H1 (cell line): ENCODE data around the gene BCAR1. TPM values are rescaled to one million over a fixed set of nuclear protein-coding genes. Genes with fewer than 3 reads are reported as not detected.
A peak's percentile ranks its signal among the peaks of the same experiment; 100 is the strongest.

Experiments used
- CTCF ChIA-PET: fragments of 300-600 bp; sonication (Branson Sonifier 250); formaldehyde crosslinking; loops from one replicate; lab custom pipeline; 2021; ENCODE audit not compliant: partially characterized antibody; lab: Charles Lee
- POLR2A ChIA-PET: fragments of 300-600 bp; sonication (Branson Sonifier 250); formaldehyde crosslinking; loops from one replicate; lab custom pipeline; 2021; ENCODE audit warnings: inconsistent platforms; ENCODE audit not compliant: partially characterized antibody; lab: Charles Lee
- DNase-seq, 2 experiments: peaks; one replicate each; pipeline versions ENCODE4 v3.0.0 to v3.0.0-alpha.2; 2010 to 2022; ENCODE audit warnings: low spot score in 2 of 2, low read depth in 1 of 2, mixed read lengths in 1 of 2
- FAIRE-seq: peaks from 2 replicates; lab custom pipeline; 2011; peaks lifted over from hg19 to GRCh38; lab: Jason Lieb, UNC
- H2AFZ ChIP-seq: 2 replicates; pipeline ENCODE4 v1.8.1; 2012; ENCODE audit warnings: low read length, inconsistent platforms
- H2AK5ac ChIP-seq: 2 replicates; pipeline ENCODE4 v1.6.1; 2013; ENCODE audit warnings: low read depth, low read length
- H2BK120ac ChIP-seq: replicated peaks from 2 replicates; pipeline ENCODE3; 2013; ENCODE audit warnings: low read depth, low read length, inconsistent platforms
- H2BK12ac ChIP-seq: 2 replicates; pipeline ENCODE4 v1.6.1; 2013; ENCODE audit warnings: low read depth, low read length
- H2BK15ac ChIP-seq: 2 replicates; pipeline ENCODE4 v1.6.1; 2013; ENCODE audit warnings: low read length
- H2BK20ac ChIP-seq: 2 replicates; pipeline ENCODE4 v1.6.1; 2013; ENCODE audit warnings: low read length
- H2BK5ac ChIP-seq: 2 replicates; pipeline ENCODE4 v1.6.1; 2013; ENCODE audit warnings: low read depth, low read length
- H3K14ac ChIP-seq: 2 replicates; pipeline ENCODE4 v1.6.1; 2013; ENCODE audit warnings: inconsistent platforms; ENCODE audit not compliant: insufficient read length
- H3K18ac ChIP-seq: 2 replicates; pipeline ENCODE4 v1.6.1; 2013; ENCODE audit warnings: low read length; ENCODE audit errors: extremely low read depth
- H3K23ac ChIP-seq: 2 replicates; pipeline ENCODE4 v1.6.1; 2013; ENCODE audit warnings: inconsistent platforms; ENCODE audit not compliant: insufficient read length
- H3K23me2 ChIP-seq: 2 replicates; pipeline ENCODE4 v1.6.1; 2013; ENCODE audit warnings: low read depth, low read length
- H3K27ac ChIP-seq: 2 replicates; pipeline ENCODE4 v1.6.1; 2011; ENCODE audit warnings: low read depth, low read length, inconsistent platforms
- H3K27me3 ChIP-seq, 4 experiments: replicated peaks in 1 of 4; 1 replicate in 1 of 4; 2 replicates in 3 of 4; pipeline versions ENCODE4 v1.6.1 to v1.8.1; 2011 to 2013; ENCODE audit warnings: low read length in 3 of 4, mild to moderate bottlenecking in 3 of 4, inconsistent platforms in 2 of 4, mixed read lengths in 2 of 4, moderate library complexity in 1 of 4; ENCODE audit not compliant: control insufficient read depth in 3 of 4, insufficient read depth in 3 of 4; ENCODE audit errors: extremely low read depth in 1 of 4
- H3K36me3 ChIP-seq, 4 experiments: 2 replicates each; pipeline versions ENCODE4 v1.6.1 to v1.8.1; 2011 to 2013; ENCODE audit warnings: mild to moderate bottlenecking in 4 of 4, low read length in 3 of 4, moderate library complexity in 2 of 4, control low read depth in 1 of 4, inconsistent platforms in 1 of 4; ENCODE audit not compliant: insufficient read depth in 4 of 4, control insufficient read depth in 2 of 4
- H3K4ac ChIP-seq: replicated peaks from 2 replicates; pipeline ENCODE3; 2013; ENCODE audit warnings: low read length, low read depth, mixed read lengths, inconsistent platforms; ENCODE audit not compliant: insufficient read length
- H3K4me1 ChIP-seq, 4 experiments: replicated peaks in 1 of 4; 1 replicate in 1 of 4; 2 replicates in 3 of 4; pipeline versions ENCODE4 v1.6.1 to v1.8.1; 2011 to 2013; ENCODE audit warnings: low read length in 3 of 4, inconsistent platforms in 2 of 4, mixed read lengths in 1 of 4; ENCODE audit not compliant: insufficient read depth in 4 of 4, control insufficient read depth in 3 of 4
- H3K4me2 ChIP-seq, 2 experiments: 2 replicates each; pipeline versions ENCODE4 v1.6.1 to v1.8.1; 2011 to 2013; ENCODE audit warnings: low read depth in 2 of 2, low read length in 2 of 2, control low read depth in 1 of 2, inconsistent platforms in 1 of 2, mild to moderate bottlenecking in 1 of 2; ENCODE audit not compliant: insufficient read depth in 1 of 2
- H3K4me3 ChIP-seq, 4 experiments: fragments of 200-600, 300-600 bp in 1 of 4; sonication (generic), shearing (Covaris generic), sonication (Bioruptor Twin) in 1 of 4; 2 replicates each; pipeline versions ENCODE4 v1.5.1 to v1.8.1; 2011 to 2016; ENCODE audit warnings: low read length in 4 of 4, low read depth in 3 of 4, control low read depth in 2 of 4, inconsistent platforms in 2 of 4, mild to moderate bottlenecking in 2 of 4, mixed read lengths in 1 of 4, moderate library complexity in 1 of 4; ENCODE audit not compliant: insufficient read depth in 2 of 4; ENCODE audit errors: extremely low read depth in 1 of 4
- H3K56ac ChIP-seq: replicated peaks from 2 replicates; pipeline ENCODE3; 2013; ENCODE audit warnings: low read depth, mild to moderate bottlenecking, mixed read lengths, low read length, inconsistent platforms; ENCODE audit not compliant: insufficient read length
- H3K79me1 ChIP-seq: 2 replicates; pipeline ENCODE4 v1.6.1; 2013; ENCODE audit warnings: low read depth, low read length, control low read depth
- H3K79me2 ChIP-seq, 2 experiments: 2 replicates each; pipeline versions ENCODE4 v1.6.1 to v1.8.1; 2012 to 2013; ENCODE audit warnings: low read length in 2 of 2, mild to moderate bottlenecking in 2 of 2, inconsistent platforms in 1 of 2; ENCODE audit not compliant: insufficient read depth in 2 of 2, control insufficient read depth in 1 of 2
- H3K9ac ChIP-seq, 4 experiments: replicated peaks in 1 of 4; 1 replicate in 1 of 4; 2 replicates in 3 of 4; pipeline versions ENCODE4 v1.6.1 to v1.8.1; 2011 to 2013; ENCODE audit warnings: low read depth in 3 of 4, low read length in 3 of 4, control low read depth in 2 of 4, mild to moderate bottlenecking in 2 of 4, moderate library complexity in 2 of 4, inconsistent platforms in 1 of 4; ENCODE audit errors: extremely low read depth in 1 of 4
- H3K9me3 ChIP-seq, 2 experiments: 2 replicates each; pipeline versions ENCODE4 v1.6.1 to v1.8.1; 2012 to 2013; ENCODE audit warnings: mild to moderate bottlenecking in 2 of 2, moderate library complexity in 2 of 2, control low read depth in 1 of 2, inconsistent platforms in 1 of 2, low read depth in 1 of 2, low read length in 1 of 2, mixed read lengths in 1 of 2; ENCODE audit not compliant: insufficient read depth in 2 of 2
- H4K20me1 ChIP-seq, 2 experiments: replicated peaks in 1 of 2; 2 replicates each; pipeline versions ENCODE3 to v1.8.1; 2011 to 2013; ENCODE audit warnings: inconsistent platforms in 2 of 2, low read length in 2 of 2, mild to moderate bottlenecking in 1 of 2; ENCODE audit not compliant: insufficient read depth in 2 of 2, control insufficient read depth in 1 of 2
- H4K5ac ChIP-seq: 2 replicates; pipeline ENCODE4 v1.6.1; 2013; ENCODE audit warnings: low read length, low read depth, mixed read lengths, inconsistent platforms; ENCODE audit not compliant: insufficient read length
- H4K8ac ChIP-seq: 2 replicates; pipeline ENCODE4 v1.8.0; 2013; ENCODE audit warnings: mild to moderate bottlenecking, moderate library complexity, low read length, inconsistent platforms; ENCODE audit not compliant: insufficient read depth; ENCODE audit errors: extremely low read depth
- H4K91ac ChIP-seq: replicated peaks from 2 replicates; pipeline ENCODE3; 2013; ENCODE audit warnings: low read length, mixed read lengths, inconsistent platforms; ENCODE audit not compliant: insufficient read length
- BACH1 ChIP-seq: IDR thresholded peaks from 2 replicates; pipeline ENCODE4 v1.6.1; 2012; ENCODE audit warnings: low read length, improper control_type of control experiment
- GABPA ChIP-seq: IDR thresholded peaks from 2 replicates; pipeline ENCODE4 v1.6.1; 2011; ENCODE audit warnings: mild to moderate bottlenecking, low read length, moderate library complexity, borderline replicate concordance; ENCODE audit not compliant: insufficient read depth
- JUN ChIP-seq: IDR thresholded peaks from 2 replicates; pipeline ENCODE4 v1.6.1; 2011; ENCODE audit warnings: low read depth, mild to moderate bottlenecking, improper control_type of control experiment, low read length
- SIRT6 ChIP-seq: IDR thresholded peaks from one replicate; pipeline ENCODE4 v1.7.1; 2012; ENCODE audit warnings: low read length, inconsistent platforms
- SP2 ChIP-seq: IDR thresholded peaks from 2 replicates; pipeline ENCODE4 v1.6.1; 2012; ENCODE audit warnings: mild to moderate bottlenecking, low read length, inconsistent platforms
- SRF ChIP-seq: IDR thresholded peaks from 2 replicates; pipeline ENCODE4 v1.6.1; 2011; ENCODE audit warnings: mild to moderate bottlenecking, low read depth, low read length, moderate library complexity
- TAF1 ChIP-seq: IDR thresholded peaks from 2 replicates; pipeline ENCODE4 v1.6.1; 2011; ENCODE audit warnings: mild to moderate bottlenecking, low read depth, low read length
- WGBS, 2 experiments: shearing (Covaris generic) in 1 of 2; methylation state at CpG; one replicate each; pipeline versions ENCODE4 v1.1.6 to v1.1.7; 2013 to 2015; ENCODE audit warnings: low lambda C conversion rate in 2 of 2, mixed read lengths in 2 of 2, inconsistent platforms in 1 of 2, low coverage in 1 of 2, missing lambda C conversion rate in 1 of 2; ENCODE audit not compliant: insufficient replicate concordance in 2 of 2, insufficient coverage in 1 of 2, insufficient read length in 1 of 2; ENCODE audit errors: extremely low coverage in 1 of 2, missing lambda C conversion rate in 1 of 2; 5-methylcytosine and 5-hydroxymethylcytosine counted together
- polyA plus RNA-seq, 7 experiments: library from polyadenylated mRNA; depleted of rRNA in 3 of 7; stranded (reverse) in 5 of 7; unstranded in 2 of 7; fragments of >200 nt in 5 of 7; fragments of 200-250 nt in 2 of 7; gene quantifications; 1 replicate in 5 of 7; 2 replicates in 1 of 7; 4 replicates in 1 of 7; pipeline versions ENCODE4 v1.2.1 to v1.2.3, GENCODE V29; 2011 to 2013; ENCODE audit warnings: missing spikeins in 2 of 7, mixed read lengths in 2 of 7
- total RNA-seq: library from RNA; stranded (reverse); fragmentation: NEBNext Ultra II Directional; extraction: Animal tissue kit (Norgen Biotek cat#: 25700); gene quantifications from 2 replicates; pipeline ENCODE4 v1.2.1, GENCODE V29; 2021

Gene BCAR1
- total and polyA plus RNA-seq, 2 of the 8 experiments (the other 6 are each of a cell fraction or from before 2014, with no cell fraction given): 59.8 to 105 TPM

GRCh38 chr16:75263291-75263962 is 12.0 kb upstream of the BCAR1 start:
- CTCF ChIA-PET: interaction anchor here (0.9 to 1.5 kb wide), 5 partner anchors 9 to 123 kb away, joined by 3 to 7 read pairs (median 4); no protein-coding TSS in a partner anchor
- H3K27ac ChIP-seq: no peak overlapping the region
- DNase-seq (no peak), FAIRE-seq (no peak)
- H2BK20ac ChIP-seq: no peak overlapping the region
- H2BK120ac ChIP-seq: no peak overlapping the region
- H2BK15ac ChIP-seq: no peak overlapping the region
- no peak overlapping the region for H2AK5ac ChIP-seq
- H3K79me1 ChIP-seq: peaks cover 30% of the 10 kb centered on the region
- POLR2A ChIA-PET: interaction anchor here (0.9 to 9.2 kb wide), 7 partner anchors 10 to 54 kb away, joined by 3 to 158 read pairs (median 4); partner anchors contain the start of gene BCAR1
- no peak overlapping the region for H3K4me3 ChIP-seq
- no peak overlapping the region for H3K56ac ChIP-seq
- H4K8ac ChIP-seq: no peak overlapping the region
- no peak overlapping the region for H3K9ac ChIP-seq
- H4K20me1 ChIP-seq: peaks cover 15 to 30% of the 10 kb centered on the region in 2 experiments
- H3K36me3 ChIP-seq: no peaks in the 10 kb centered on the region
- H4K91ac ChIP-seq: no peak overlapping the region
- peak overlapping the region in 1 of 2 experiments; percentile 92; a peak in 2 of 4 replicates for H3K4me2 ChIP-seq
- no peak overlapping the region for H3K23ac ChIP-seq
- no peak overlapping the region for H3K14ac ChIP-seq
- TF ChIP-seq SP2: no peak
- TF ChIP-seq JUN: no peak
- TF ChIP-seq GABPA: no peak
- no peak for TF ChIP-seq BACH1
- TF ChIP-seq SRF: no peak
- no peak for TF ChIP-seq TAF1
- no peak for TF ChIP-seq SIRT6
- no peak overlapping the region; the same call in 1 of the 2 replicates for H3K18ac ChIP-seq
- H3K79me2 ChIP-seq: peaks cover 0 to 68% of the 10 kb centered on the region in 2 experiments; a peak in 2 of 4 replicates
- peak overlapping the region; percentile 60 for H2BK5ac ChIP-seq
- peaks cover 11% of the 10 kb centered on the region; the same call in 1 of the 2 replicates for H3K23me2 ChIP-seq
- no peak overlapping the region for H2BK12ac ChIP-seq
- no peak overlapping the region for H2AFZ ChIP-seq
- peaks cover 0 to 34% (median 28%) of the 10 kb centered on the region in 4 experiments; a peak in 6 of 7 replicates for H3K4me1 ChIP-seq
- 86% methylated on average over 12 of the region's 14 CpGs; no CpG with 5 or more reads in 1 of the 2 experiments for WGBS, 2 experiments
- no peak overlapping the region for H4K5ac ChIP-seq
- no peaks in the 10 kb centered on the region for H3K9me3 ChIP-seq
- H3K4ac ChIP-seq: no peak overlapping the region
- H3K27me3 ChIP-seq: no peaks in the 10 kb centered on the region
